Stimulated activated CD8-positive, alpha-beta memory T cell treated with anti-CD3 and anti-CD28 coated beads, Interleukin-12 subunit alpha, Interleukin-12 subunit beta, amount 100 ng/mL, for 24 hours (primary cell): ENCODE results near the gene LCP1.

ENCODE experiments used
- DNase-seq: peaks from one replicate; pipeline ENCODE4 v3.0.0-alpha.2; 2020; ENCODE audit errors: extremely low read depth

The LCP1 gene

GRCh38 chr13:46127358-46128023, 54.5 kb downstream of the LCP1 start:
- no peak for DNase-seq

- DNase-seq: peak; percentile 28
Measured at GRCh38 chr13:46126552-46127357, 55.2 kb downstream of the LCP1 start.

- DNase-seq: no peak
Measured at GRCh38 chr13:46126056-46126455, 55.9 kb downstream of the LCP1 start.

GRCh38 chr13:46124967-46125933, 56.7 kb downstream of the LCP1 start:
- DNase-seq: no peak

- DNase-seq: no peak
Measured at GRCh38 chr13:46124531-46124966, 57.4 kb downstream of the LCP1 start.

GRCh38 chr13:46122304-46122703, 59.7 kb downstream of the LCP1 start:
- DNase-seq: no peak

- DNase-seq: no peak
Measured at GRCh38 chr13:46121597-46122163, 60.3 kb downstream of the LCP1 start.

- DNase-seq: no peak
Measured at GRCh38 chr13:46121033-46121432, 60.9 kb downstream of the LCP1 start.

- DNase-seq: no peak
Measured at GRCh38 chr13:46119883-46120614, 61.9 kb downstream of the LCP1 start.

GRCh38 chr13:46116653-46117502, 65.1 kb downstream of the LCP1 start:
- no peak for DNase-seq

GRCh38 chr13:46114613-46115012, 67.4 kb downstream of the LCP1 start:
- no peak for DNase-seq

GRCh38 chr13:46113596-46113995, 68.4 kb downstream of the LCP1 start:
- no peak for DNase-seq

GRCh38 chr13:46111151-46111550, 70.8 kb downstream of the LCP1 start:
- DNase-seq: no peak

- no peak for DNase-seq
Measured at GRCh38 chr13:46109451-46109850, 72.5 kb downstream of the LCP1 start.

GRCh38 chr13:46106839-46107371, 75.1 kb downstream of the LCP1 start:
- no peak for DNase-seq

GRCh38 chr13:46104868-46105267, 77.1 kb downstream of the LCP1 start, which contains the start of gene CPB2:
Gene CPB2 (minus strand): TSS chr13:46105033. CDS start chr13:46105009, 24 bp downstream.
- no peak for DNase-seq

GRCh38 chr13:46103037-46103436, 78.9 kb downstream of the LCP1 start:
- DNase-seq: no peak

GRCh38 chr13:46102255-46102605, 79.7 kb downstream of the LCP1 start:
- DNase-seq: no peak

GRCh38 chr13:46101484-46102254, 80.3 kb downstream of the LCP1 start:
- no peak for DNase-seq
